ENCODE measurements around the gene CCDC137.
A peak's percentile ranks its signal among the peaks of the same experiment; 100 is the strongest.

The CCDC137 gene

GRCh38 chr17:81703747-81704654, 37.5 kb downstream of the CCDC137 start:
- H3K4me1 ChIP-seq (ENCODE audit: insufficient read depth, low read length), result peaks cover 25% of the 10 kb centered on the region
- no peaks in the 10 kb centered on the region for H3K9me3 ChIP-seq (ENCODE audit: low read length)
- H3K36me3 ChIP-seq (ENCODE audit: insufficient read depth, low read length), result peaks cover 49% of the 10 kb centered on the region
- H3K27me3 ChIP-seq (ENCODE audit: insufficient read depth, low read length), result no peaks in the 10 kb centered on the region
- peak overlapping the region; percentile 86 for H3K4me3 ChIP-seq (ENCODE audit: low read length)
- peak overlapping the region; percentile 29 for H2AFZ ChIP-seq (ENCODE audit: low read depth, low read length)

GRCh38 chr17:81705518-81706231, 39.1 kb downstream of the CCDC137 start:
- Histone ChIP-seq H3K4me3 (ENCODE audit: low read length) (no peak overlapping the region), H3K27me3 (ENCODE audit: insufficient read depth, low read length) (no peaks in the 10 kb centered on the region), H3K4me1 (ENCODE audit: insufficient read depth, low read length) (peaks cover 26% of the 10 kb centered on the region), H2AFZ (ENCODE audit: low read depth, low read length) (no peak overlapping the region), H3K36me3 (ENCODE audit: insufficient read depth, low read length) (peaks cover 46% of the 10 kb centered on the region), H3K9me3 (ENCODE audit: low read length) (no peaks in the 10 kb centered on the region)

GRCh38 chr17:81706232-81706611, 39.7 kb downstream of the CCDC137 start:
- Histone ChIP-seq H3K4me1 (ENCODE audit: insufficient read depth, low read length) (peaks cover 28% of the 10 kb centered on the region), H3K27me3 (ENCODE audit: insufficient read depth, low read length) (no peaks in the 10 kb centered on the region), H3K4me3 (ENCODE audit: low read length) (no peak overlapping the region), H3K36me3 (ENCODE audit: insufficient read depth, low read length) (peaks cover 40% of the 10 kb centered on the region), H3K9me3 (ENCODE audit: low read length) (no peaks in the 10 kb centered on the region), H2AFZ (ENCODE audit: low read depth, low read length) (no peak overlapping the region)

GRCh38 chr17:81706757-81707624, 40.5 kb downstream of the CCDC137 start:
- H3K9me3 ChIP-seq (ENCODE audit: low read length), result no peaks in the 10 kb centered on the region
- H3K4me3 ChIP-seq (ENCODE audit: low read length), result no peak overlapping the region
- H3K36me3 ChIP-seq (ENCODE audit: insufficient read depth, low read length), result peaks cover 34% of the 10 kb centered on the region
- no peaks in the 10 kb centered on the region for H3K27me3 ChIP-seq (ENCODE audit: insufficient read depth, low read length)
- peaks cover 24% of the 10 kb centered on the region for H3K4me1 ChIP-seq (ENCODE audit: insufficient read depth, low read length)
- H2AFZ ChIP-seq (ENCODE audit: low read depth, low read length), result no peak overlapping the region

- H3K9me3 ChIP-seq (ENCODE audit: low read length), result no peaks in the 10 kb centered on the region
- H3K36me3 ChIP-seq (ENCODE audit: insufficient read depth, low read length), result peaks cover 34% of the 10 kb centered on the region
- no peak overlapping the region for H2AFZ ChIP-seq (ENCODE audit: low read depth, low read length)
- no peaks in the 10 kb centered on the region for H3K27me3 ChIP-seq (ENCODE audit: insufficient read depth, low read length)
- H3K4me3 ChIP-seq (ENCODE audit: low read length), result no peak overlapping the region
- H3K4me1 ChIP-seq (ENCODE audit: insufficient read depth, low read length), result peaks cover 24% of the 10 kb centered on the region
Observed at GRCh38 chr17:81707725-81708646, 41.4 kb downstream of the CCDC137 start.

- H2AFZ ChIP-seq (ENCODE audit: low read depth, low read length), result no peak overlapping the region
- H3K4me1 ChIP-seq (ENCODE audit: insufficient read depth, low read length), result peaks cover 30% of the 10 kb centered on the region
- H3K27me3 ChIP-seq (ENCODE audit: insufficient read depth, low read length), result no peaks in the 10 kb centered on the region
- no peak overlapping the region for H3K4me3 ChIP-seq (ENCODE audit: low read length)
- H3K36me3 ChIP-seq (ENCODE audit: insufficient read depth, low read length), result peaks cover 34% of the 10 kb centered on the region
- H3K9me3 ChIP-seq (ENCODE audit: low read length), result no peaks in the 10 kb centered on the region
Observed at GRCh38 chr17:81708739-81709185, 42.2 kb downstream of the CCDC137 start.

GRCh38 chr17:81710514-81711308, 44.2 kb downstream of the CCDC137 start:
- peaks cover 28% of the 10 kb centered on the region for H3K36me3 ChIP-seq (ENCODE audit: insufficient read depth, low read length)
- H3K4me1 ChIP-seq (ENCODE audit: insufficient read depth, low read length), result peaks cover 31% of the 10 kb centered on the region
- H3K9me3 ChIP-seq (ENCODE audit: low read length), result no peaks in the 10 kb centered on the region
- H3K27me3 ChIP-seq (ENCODE audit: insufficient read depth, low read length), result no peaks in the 10 kb centered on the region
- H3K4me3 ChIP-seq (ENCODE audit: low read length), result no peak overlapping the region
- no peak overlapping the region for H2AFZ ChIP-seq (ENCODE audit: low read depth, low read length)

GRCh38 chr17:81711814-81712467, 45.4 kb downstream of the CCDC137 start, which contains the start of gene SLC25A10:
SLC25A10 (plus strand) TSS chr17:81712284; CDS start chr17:81712427, 143 bp downstream.
- no peaks in the 10 kb centered on the region for H3K27me3 ChIP-seq (ENCODE audit: insufficient read depth, low read length)
- peak within 1 kb of the TSS; percentile 63 for H3K4me3 ChIP-seq (ENCODE audit: low read length)
- H3K9me3 ChIP-seq (ENCODE audit: low read length), result no peaks in the 10 kb centered on the region
- peaks cover 31% of the 10 kb centered on the region for H3K4me1 ChIP-seq (ENCODE audit: insufficient read depth, low read length)
- H2AFZ ChIP-seq (ENCODE audit: low read depth, low read length), result peak within 1 kb of the TSS; percentile 58
- peaks cover 17% of the 10 kb centered on the region for H3K36me3 ChIP-seq (ENCODE audit: insufficient read depth, low read length)

- Histone ChIP-seq H3K36me3 (ENCODE audit: insufficient read depth, low read length) (peaks cover 12% of the 10 kb centered on the region), H3K4me1 (ENCODE audit: insufficient read depth, low read length) (peaks cover 31% of the 10 kb centered on the region), H2AFZ (ENCODE audit: low read depth, low read length) (peak overlapping the region; percentile 24), H3K9me3 (ENCODE audit: low read length) (no peaks in the 10 kb centered on the region), H3K4me3 (ENCODE audit: low read length) (peak overlapping the region; percentile 63), H3K27me3 (ENCODE audit: insufficient read depth, low read length) (no peaks in the 10 kb centered on the region)
Observed at GRCh38 chr17:81712468-81713003, 46.0 kb downstream of the CCDC137 start.

GRCh38 chr17:81713004-81713555, 46.5 kb downstream of the CCDC137 start:
- Histone ChIP-seq H3K36me3 (ENCODE audit: insufficient read depth, low read length) (peaks cover 13% of the 10 kb centered on the region), H3K4me3 (ENCODE audit: low read length) (peak overlapping the region; percentile 63), H3K4me1 (ENCODE audit: insufficient read depth, low read length) (peaks cover 31% of the 10 kb centered on the region), H3K27me3 (ENCODE audit: insufficient read depth, low read length) (no peaks in the 10 kb centered on the region), H2AFZ (ENCODE audit: low read depth, low read length) (peak overlapping the region; percentile 24), H3K9me3 (ENCODE audit: low read length) (no peaks in the 10 kb centered on the region)
